Uterus (tissue), 4 donors: ENCODE measurements around the gene SSX2B. TPM values are rescaled to one million over a fixed set of nuclear protein-coding genes. Genes with fewer than 3 reads are reported as not detected.
"Not testable (repeated sequence)": the region's sequence is repeated elsewhere in the genome, so short reads cannot be mapped to it uniquely, and the experiment has no call there.

ENCODE experiments used
- DNase-seq, 2 donors: peaks; one replicate each; pipeline ENCODE4 v3.0.0-alpha.2; 2019 to 2020
- H3K27ac ChIP-seq, 2 donors: fragments of 200-600 bp; sonication (generic); 1 replicate in 1 of 2; 2 replicates in 1 of 2; pipeline ENCODE4 v1.5.1; 2016 to 2018
- H3K27me3 ChIP-seq, 2 donors: fragments of 200-600 bp; sonication (generic); one replicate each; pipeline ENCODE4 v1.5.1; 2018 to 2019; ENCODE audit warnings: control low read depth in 1 of 2
- H3K36me3 ChIP-seq, 2 donors: fragments of 200-600 bp; sonication (generic); one replicate each; pipeline ENCODE4 v1.5.1; 2019; ENCODE audit warnings: control low read depth in 1 of 2
- H3K4me1 ChIP-seq, 2 donors: fragments of 200-600 bp; sonication (generic); one replicate each; pipeline ENCODE4 v1.5.1; 2018 to 2019; ENCODE audit warnings: control low read depth in 1 of 2
- H3K4me3 ChIP-seq, 2 donors: fragments of 200-600 bp; sonication (generic); 1 replicate in 1 of 2; 2 replicates in 1 of 2; pipeline ENCODE4 v1.5.1; 2018 to 2019; ENCODE audit warnings: mild to moderate bottlenecking in 1 of 2
- H3K9me3 ChIP-seq, 2 donors: fragments of 200-600 bp; sonication (generic); one replicate each; pipeline ENCODE4 v1.5.1; 2019; ENCODE audit warnings: control low read depth in 1 of 2
- intact Hi-C: fragments of 100-400 bp; cut with DNase I; formaldehyde crosslinking; loops from one replicate; pipeline ENCODE4 v1.15.1; 2023; ENCODE audit warnings: low total_unique reads
- small RNA-seq: library from RNA; depleted of rRNA; stranded (forward); fragments of <200 nt; gene quantifications from one replicate; pipeline ENCODE3, GENCODE V24; 2016
- total RNA-seq, 4 donors: library from RNA; depleted of rRNA in 3 of 4; stranded (reverse); fragments of >200 nt in 3 of 4; gene quantifications; one replicate each; pipeline versions ENCODE4 v1.1.0 to v1.2.4, GENCODE V29; 2014 to 2023
- donor health status: DM: yes; HTN: yes; CAD: no.

The SSX2B gene
- not detected for total RNA-seq

DNA sequence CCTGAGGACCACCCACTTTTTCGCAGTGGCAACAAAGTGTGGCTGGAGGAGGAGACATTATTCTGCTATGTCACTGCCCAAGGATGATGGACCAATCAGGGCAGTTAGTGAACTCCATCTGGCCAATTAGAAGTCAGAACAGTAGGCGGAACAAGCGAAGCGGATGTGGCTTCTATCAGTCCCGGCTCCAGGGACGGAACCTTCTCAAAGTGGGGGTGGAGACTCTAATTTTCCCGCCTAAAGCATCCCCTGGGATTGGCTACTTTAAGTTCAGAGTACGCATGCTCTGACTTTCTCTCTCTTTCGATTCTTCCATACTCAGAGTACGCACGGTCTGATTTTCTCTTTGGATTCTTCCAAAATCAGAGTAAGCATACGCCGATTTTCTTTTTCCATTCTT is at the start of gene SSX2B:
Gene SSX2B (plus strand): TSS at position 301 of the 400 bp plus-strand sequence. CDS start 1,429 bp downstream, outside the sequence.
- H3K4me1 ChIP-seq, intact Hi-C loops, H3K4me3 ChIP-seq, H3K9me3 ChIP-seq, H3K36me3 ChIP-seq, H3K27ac ChIP-seq, DNase-seq, H3K27me3 ChIP-seq: not testable (repeated sequence)

DNA sequence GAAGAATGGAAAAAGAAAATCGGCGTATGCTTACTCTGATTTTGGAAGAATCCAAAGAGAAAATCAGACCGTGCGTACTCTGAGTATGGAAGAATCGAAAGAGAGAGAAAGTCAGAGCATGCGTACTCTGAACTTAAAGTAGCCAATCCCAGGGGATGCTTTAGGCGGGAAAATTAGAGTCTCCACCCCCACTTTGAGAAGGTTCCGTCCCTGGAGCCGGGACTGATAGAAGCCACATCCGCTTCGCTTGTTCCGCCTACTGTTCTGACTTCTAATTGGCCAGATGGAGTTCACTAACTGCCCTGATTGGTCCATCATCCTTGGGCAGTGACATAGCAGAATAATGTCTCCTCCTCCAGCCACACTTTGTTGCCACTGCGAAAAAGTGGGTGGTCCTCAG is 44.0 kb upstream of the SSX2B start, which contains the start of gene SSX2:
Gene SSX2 (minus strand): TSS at position 101 of the 400 bp plus-strand sequence. CDS start 1,429 bp downstream, outside the sequence.
- H3K27me3 ChIP-seq, DNase-seq, H3K36me3 ChIP-seq, H3K27ac ChIP-seq, H3K9me3 ChIP-seq, intact Hi-C loops, H3K4me1 ChIP-seq, H3K4me3 ChIP-seq: not testable (repeated sequence)

GRCh38 chrX:52765983-52766382 is 14.9 kb downstream of the SSX2B start:
- intact Hi-C loops, DNase-seq, H3K27ac ChIP-seq, H3K4me3 ChIP-seq, H3K27me3 ChIP-seq, H3K4me1 ChIP-seq, H3K36me3 ChIP-seq, H3K9me3 ChIP-seq: not testable (repeated sequence)

GRCh38 chrX:52773504-52773903 is 22.5 kb downstream of the SSX2B start:
- H3K27ac ChIP-seq, H3K27me3 ChIP-seq, DNase-seq, H3K4me3 ChIP-seq, H3K4me1 ChIP-seq, H3K36me3 ChIP-seq, H3K9me3 ChIP-seq, intact Hi-C loops: not testable (repeated sequence)

DNA sequence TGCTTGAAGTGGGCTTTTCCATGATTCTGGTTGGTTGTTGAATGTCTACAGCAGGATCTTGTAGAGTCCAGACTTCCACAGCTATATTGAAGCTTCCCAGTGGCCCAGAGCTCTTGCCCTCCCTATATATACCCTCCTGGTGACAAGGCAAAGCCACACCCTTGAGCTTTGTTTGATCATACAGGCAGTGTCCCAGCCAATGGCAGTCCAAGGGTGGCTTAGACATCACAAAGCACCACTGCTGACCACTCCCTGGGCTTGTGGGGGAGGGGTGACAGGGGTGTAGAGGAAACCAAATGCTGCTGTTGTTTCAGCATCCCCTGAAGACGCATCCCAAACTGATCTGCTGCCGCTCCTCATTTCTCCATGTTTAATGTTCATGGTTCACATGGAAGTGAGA is 46.3 kb downstream of the SSX2B start, which contains the start of gene SPANXN5:
Gene SPANXN5 (minus strand): TSS at position 101 of the 400 bp plus-strand sequence. CDS start 79 bp downstream, at position 22.
- H3K36me3 ChIP-seq, H3K27me3 ChIP-seq, H3K4me1 ChIP-seq, H3K4me3 ChIP-seq, H3K9me3 ChIP-seq, H3K27ac ChIP-seq, intact Hi-C loops, DNase-seq: not testable (repeated sequence)

DNA sequence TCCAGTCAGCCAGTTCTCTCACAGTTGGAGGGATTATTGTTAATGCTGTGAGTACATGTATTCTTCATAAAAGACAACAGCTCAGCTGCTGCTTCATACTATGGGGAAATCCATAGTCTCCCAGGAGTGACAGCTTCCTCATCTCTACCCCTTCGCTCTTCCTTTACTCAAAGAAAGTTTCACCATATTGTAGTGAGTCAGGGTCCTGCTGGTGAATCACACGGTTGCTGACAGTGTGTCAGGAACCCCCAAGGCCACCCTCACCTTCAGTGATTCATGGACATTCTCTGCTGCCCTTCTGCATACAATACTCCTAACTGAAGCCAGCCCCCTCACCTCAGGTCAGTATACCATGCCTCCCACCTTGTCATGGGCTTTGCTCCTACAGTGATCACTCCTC is 53.8 kb downstream of the SSX2B start:
- DNase-seq, H3K4me1 ChIP-seq, H3K27me3 ChIP-seq, H3K36me3 ChIP-seq, H3K9me3 ChIP-seq, H3K27ac ChIP-seq, H3K4me3 ChIP-seq, intact Hi-C loops: not testable (repeated sequence)

Small RNA genes within 50 kb of the gene (small RNA-seq; reads per million reads assigned to genes)
- not detected for gene AC244505.3
- gene AC244505.5 = not detected
- not detected for gene AC244505.6
- gene AC244505.7 = not detected

Other genes with a start within 250 kb of the SSX2B start
- gene XAGE1B, start 234.2 kb upstream of the SSX2B start, total RNA-seq = not detected
- gene SSX7, start 96.4 kb upstream of the SSX2B start, total RNA-seq = not detected
- not detected for gene SSX2, start 44.1 kb upstream of the SSX2B start, total RNA-seq
- gene SPANXN5, start 46.2 kb downstream of the SSX2B start, total RNA-seq = not detected
- gene XAGE5, start 60.0 kb downstream of the SSX2B start, total RNA-seq = not detected
- gene XAGE3, start 116.8 kb downstream of the SSX2B start, total RNA-seq = not detected
- 10 to 100 TPM in 2 of 4 donors, 1 to 10 TPM in 2; 2.6 to 24.1 (median 8.5) TPM for gene FAM156B, start 146.1 kb downstream of the SSX2B start, total RNA-seq
- 10 to 100 TPM; 12.9 to 89.1 (median 25.8) TPM for gene FAM156A, start 207.3 kb downstream of the SSX2B start, total RNA-seq